ENCODE results near the gene ARL5A.
A peak's percentile ranks its signal among the peaks of the same experiment; 100 is the strongest.
"Not testable (repeated sequence)": the region's sequence is repeated elsewhere in the genome, so short reads cannot be mapped to it uniquely, and the experiment has no call there.

Gene ARL5A, protein sequence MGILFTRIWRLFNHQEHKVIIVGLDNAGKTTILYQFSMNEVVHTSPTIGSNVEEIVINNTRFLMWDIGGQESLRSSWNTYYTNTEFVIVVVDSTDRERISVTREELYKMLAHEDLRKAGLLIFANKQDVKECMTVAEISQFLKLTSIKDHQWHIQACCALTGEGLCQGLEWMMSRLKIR

DNA sequence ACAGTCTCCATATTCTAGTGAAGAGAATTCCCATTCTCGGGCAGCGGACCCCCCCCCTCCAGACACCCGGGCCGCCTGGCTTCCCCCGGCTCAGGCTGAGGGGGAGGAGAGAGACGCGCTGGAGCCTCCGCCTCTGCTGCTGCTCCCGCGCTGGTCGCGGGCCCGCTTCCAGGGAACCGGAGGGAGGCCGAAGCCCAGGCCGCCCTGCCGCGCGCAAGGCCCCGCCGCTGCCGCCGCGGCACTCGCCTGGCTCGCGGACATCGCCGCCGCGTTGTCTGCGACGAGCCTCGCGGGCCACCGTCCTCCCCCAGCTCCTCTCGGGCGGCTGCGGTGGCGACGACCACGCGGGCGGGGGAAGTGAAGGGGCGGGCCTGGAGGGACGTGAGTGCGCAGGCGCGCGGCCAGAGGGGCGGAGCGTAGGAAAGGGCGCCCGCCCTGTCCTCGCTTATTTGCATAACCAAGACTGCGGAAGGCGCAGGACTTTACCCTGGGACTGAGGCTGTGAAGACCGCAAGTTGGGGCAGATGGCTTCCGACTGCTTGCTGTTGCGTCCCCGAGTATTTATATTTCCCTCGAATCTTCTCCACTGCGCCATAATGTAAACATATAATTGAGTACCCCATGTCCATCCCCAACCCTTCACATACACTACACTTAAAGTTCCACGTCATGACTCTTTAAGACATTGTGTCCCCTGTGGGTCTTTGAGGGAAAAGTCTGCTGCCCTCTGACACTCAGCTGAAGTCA is at the start of gene ARL5A:
Gene ARL5A, minus strand, starts transcription at position 279 of the 747 bp plus-strand sequence. Its CDS starts 245 bp downstream, at position 34.
- peak; percentile 95 for DNase-seq (ENCODE audit: low spot score)

- not testable (repeated sequence) for DNase-seq (ENCODE audit: low spot score)
These were observed 47.4 kb upstream of the ARL5A start for GRCh38 chr2:151875631-151876030.

DNA sequence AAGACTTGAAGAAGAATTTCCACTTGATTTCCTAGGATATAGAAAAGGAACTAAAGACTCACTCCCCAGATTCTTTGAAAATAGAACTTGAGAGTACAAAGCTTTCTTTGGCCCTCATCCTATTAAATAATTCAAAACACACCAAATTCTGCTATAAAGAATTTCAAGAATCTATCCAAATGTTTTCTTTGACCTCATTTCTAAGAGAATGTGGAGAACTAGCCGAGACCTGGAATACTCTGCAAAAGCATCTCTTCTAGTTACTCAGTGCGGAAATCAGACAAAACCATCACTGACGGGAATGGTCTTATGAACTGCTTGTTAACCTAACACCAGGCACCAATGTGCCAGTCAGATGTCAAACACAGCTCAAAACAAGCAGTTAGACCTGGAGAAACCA is 44.2 kb upstream of the ARL5A start:
- no peak for DNase-seq (ENCODE audit: low spot score)

DNA sequence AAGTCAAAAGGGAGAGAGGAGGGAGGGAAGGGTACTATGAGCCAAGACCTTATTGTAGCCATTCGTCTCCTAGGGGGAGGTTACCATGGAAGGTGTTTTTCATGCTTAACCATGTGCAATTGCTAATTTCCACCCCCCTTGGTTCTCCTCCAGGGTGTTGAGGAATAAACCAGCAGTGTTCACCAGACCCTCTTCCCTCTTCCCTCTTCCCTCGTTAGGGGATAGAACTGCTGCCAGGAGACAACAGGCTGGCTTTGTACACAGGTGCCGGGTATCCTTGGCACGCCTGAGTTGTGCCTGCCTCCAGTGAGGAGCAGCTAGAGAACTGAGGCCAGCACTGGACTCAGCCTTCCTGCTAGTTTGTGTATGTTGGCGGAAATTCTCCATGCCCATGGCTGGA is 41.1 kb upstream of the ARL5A start:
- DNase-seq (ENCODE audit: low spot score): no peak

GRCh38 chr2:151862700-151863099 is 34.5 kb upstream of the ARL5A start:
- no peak for DNase-seq (ENCODE audit: low spot score)

- DNase-seq (ENCODE audit: low spot score): no peak
These were observed 33.0 kb upstream of the ARL5A start for GRCh38 chr2:151861174-151861573.

GRCh38 chr2:151860613-151861146 is 32.5 kb upstream of the ARL5A start:
- no peak for DNase-seq (ENCODE audit: low spot score)

GRCh38 chr2:151860210-151860609 is 32.0 kb upstream of the ARL5A start:
- no peak for DNase-seq (ENCODE audit: low spot score)

GRCh38 chr2:151857650-151858049 is 29.4 kb upstream of the ARL5A start:
- DNase-seq (ENCODE audit: low spot score): no peak

DNA sequence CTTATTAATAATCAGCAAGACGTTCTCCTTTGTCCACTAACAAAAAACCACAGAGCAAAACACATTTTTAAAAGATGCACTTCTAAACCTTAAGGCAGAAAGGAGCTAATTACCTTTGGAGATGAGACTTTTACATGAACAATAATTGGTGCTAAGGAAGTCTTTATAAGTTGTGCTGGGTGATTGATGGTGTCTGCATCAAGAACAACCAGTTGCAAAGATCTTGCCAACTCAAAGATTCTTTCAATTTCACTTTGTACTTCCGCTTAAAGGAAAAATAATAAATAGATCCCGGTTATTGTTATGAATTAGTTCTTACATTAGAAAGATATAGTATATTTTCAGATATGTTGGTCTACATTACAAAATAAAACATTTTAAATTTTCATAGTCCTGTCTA is 26.9 kb upstream of the ARL5A start:
- DNase-seq (ENCODE audit: low spot score): no peak

DNA sequence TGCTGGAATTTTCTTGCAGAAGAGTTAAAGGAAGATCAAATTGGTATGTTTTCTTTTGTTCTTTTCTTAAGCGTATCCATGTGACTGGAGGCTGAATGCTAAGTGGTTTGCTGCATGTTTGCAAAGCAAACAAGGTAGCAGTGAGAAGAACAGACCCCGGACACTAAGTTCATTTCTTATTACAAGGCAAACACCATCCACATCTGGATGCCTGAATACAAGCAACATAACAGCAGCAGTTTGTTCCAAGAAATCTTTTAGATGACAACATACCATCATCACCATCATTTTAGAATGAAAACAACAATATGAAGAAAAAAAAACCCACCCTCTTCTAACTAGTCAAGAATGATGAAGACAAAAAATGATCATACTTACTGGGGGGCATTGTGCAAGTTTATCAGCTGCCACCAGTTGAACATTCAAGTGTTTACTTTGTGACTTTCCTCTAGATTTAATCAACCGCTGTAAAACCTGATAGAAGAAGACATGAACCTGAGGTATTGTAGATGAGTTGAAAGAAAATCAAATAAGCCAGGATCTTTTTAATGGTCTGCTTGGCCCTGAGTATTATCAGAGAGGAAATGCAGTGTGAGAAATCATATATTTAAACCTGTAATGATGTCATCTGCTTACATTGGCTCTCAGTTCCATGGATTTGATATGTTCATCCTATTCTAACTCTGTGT is 25.0 kb upstream of the ARL5A start:
- no peak for DNase-seq (ENCODE audit: low spot score)

DNA sequence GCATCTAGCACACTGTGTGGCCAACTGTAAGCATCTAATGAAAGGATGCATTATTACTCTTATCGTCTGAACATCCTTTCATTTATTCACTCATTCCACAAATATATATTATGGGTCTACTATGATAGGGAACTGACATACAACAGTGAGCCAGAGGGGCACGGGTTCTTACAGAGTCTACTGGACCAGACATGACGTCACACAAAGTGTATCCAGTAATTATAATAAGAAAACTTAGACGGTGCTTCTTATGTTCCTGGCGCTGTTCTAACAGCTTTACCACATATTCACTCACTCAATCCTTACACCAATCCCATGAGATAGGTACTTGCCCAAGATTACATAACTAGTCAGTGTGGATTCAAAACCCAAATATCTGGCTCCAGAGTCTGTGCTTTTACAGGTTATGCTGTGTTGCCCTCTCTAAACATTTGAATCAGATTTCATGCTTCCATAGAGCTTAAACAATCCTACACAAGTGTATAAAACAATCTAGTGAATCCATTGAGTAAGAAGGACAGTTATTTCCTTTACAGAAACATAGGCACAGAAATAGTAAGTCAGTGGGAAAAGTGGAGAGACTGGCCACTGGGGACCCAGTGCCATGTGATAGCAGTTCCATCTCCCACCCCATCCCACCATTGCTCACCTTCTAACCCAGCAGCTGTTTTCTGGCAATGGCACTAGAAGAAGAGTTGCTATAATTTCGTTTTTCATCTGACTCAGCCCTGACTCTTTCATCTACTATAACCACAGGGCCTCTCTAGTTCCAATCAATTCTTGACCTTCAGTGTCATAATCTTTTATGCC is 24.2 kb upstream of the ARL5A start:
- no peak for DNase-seq (ENCODE audit: low spot score)

DNA sequence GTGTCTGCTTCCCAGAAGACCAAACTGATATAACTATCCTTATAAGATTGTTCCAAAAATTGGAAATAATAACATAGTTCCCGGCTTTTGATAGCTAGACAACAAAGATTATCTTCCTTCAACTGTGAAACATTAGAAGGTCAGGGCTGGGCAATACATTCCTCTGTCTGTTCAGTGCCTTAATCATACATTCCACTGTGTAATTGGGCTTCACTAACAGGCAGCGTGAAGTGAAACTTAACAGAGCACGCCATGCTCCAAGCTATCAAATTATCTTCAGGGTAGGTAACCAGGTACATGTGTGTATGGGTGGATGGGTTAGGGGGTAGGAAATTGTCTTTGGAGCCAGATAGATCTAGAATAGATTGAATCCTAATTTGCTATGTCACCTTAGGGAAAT is 23.5 kb upstream of the ARL5A start:
- no peak for DNase-seq (ENCODE audit: low spot score)

DNA sequence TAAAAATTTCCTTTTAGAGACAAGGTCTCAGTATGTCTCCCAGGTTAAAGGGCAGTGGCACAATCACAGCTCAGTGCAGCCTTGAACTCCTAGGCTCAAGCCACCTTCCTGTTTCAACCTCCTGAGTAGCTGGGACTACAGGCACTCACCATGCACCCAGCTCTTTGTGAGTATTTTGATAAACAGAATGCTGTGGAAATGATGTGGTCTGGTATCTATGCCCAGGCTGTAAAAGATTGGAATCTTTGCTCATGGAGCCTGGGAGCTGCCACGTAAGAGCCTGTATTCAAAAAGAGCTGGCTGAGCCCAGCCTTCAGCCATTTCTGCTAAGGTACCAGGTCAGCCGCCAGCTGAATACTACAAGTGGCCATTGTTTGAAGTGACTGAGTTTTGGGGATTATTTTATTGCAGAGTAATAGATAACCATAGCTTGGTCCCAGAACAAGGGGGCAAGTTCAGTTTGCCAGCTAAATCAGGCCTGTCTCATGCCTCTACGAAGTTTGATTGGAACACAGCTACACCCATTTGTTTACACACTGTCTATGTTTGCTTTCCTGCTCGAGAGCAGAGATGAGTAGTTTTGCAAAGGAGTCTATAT is 21.3 kb upstream of the ARL5A start:
- no peak for DNase-seq (ENCODE audit: low spot score)

DNA sequence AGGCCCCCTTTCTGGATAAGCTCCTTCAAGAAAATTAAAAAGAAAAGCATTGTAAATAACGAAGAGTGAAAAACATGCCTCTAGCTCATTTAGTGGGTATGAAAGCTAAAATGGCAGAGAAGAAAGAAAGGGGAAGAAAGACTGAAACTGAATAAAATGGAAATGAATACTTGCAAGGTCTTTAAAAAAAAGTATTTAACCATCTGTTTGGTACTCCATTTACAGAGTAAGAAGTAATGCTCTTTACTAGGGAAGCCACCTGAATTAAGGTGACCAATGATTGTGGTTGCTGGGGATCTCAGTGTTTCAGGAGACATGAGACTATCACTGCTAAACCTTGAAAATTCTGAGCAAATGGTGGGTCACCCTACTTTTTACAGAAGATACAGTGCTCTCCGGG is 17.7 kb upstream of the ARL5A start:
- DNase-seq (ENCODE audit: low spot score): no peak

GRCh38 chr2:151845481-151845880 is 17.3 kb upstream of the ARL5A start:
- no peak for DNase-seq (ENCODE audit: low spot score)

DNA sequence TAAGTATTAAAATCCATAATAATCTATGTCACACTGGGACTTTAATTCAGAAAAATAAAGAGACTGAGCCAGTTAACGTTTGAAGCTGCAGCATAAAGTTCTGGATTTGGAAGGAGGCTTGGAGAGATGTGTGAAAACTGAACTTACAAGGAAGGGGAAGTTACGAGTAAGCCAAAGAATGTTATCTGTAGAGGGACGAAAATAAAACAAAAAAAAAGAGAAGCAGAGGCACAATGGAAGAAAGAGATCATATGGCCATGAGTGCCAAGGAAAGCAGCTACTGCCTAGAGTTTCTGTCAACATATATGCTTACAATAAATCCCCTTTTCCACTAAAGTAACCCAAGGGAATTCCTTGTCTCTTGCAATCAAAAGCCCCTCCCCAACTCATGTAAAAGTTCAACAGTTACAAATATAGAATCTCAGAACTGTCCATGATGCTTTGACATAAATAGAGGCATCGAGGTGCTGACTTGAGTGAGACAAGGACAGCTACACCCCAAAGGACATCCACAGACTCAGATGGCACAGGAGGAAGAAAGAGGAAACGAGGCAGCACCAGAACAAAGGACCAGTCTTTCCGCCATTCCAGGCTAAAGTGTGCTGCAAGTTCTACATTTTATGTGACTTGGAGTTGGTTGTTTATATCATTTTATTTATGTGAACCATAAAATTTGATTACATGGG is 16.1 kb upstream of the ARL5A start:
- no peak for DNase-seq (ENCODE audit: low spot score)

DNA sequence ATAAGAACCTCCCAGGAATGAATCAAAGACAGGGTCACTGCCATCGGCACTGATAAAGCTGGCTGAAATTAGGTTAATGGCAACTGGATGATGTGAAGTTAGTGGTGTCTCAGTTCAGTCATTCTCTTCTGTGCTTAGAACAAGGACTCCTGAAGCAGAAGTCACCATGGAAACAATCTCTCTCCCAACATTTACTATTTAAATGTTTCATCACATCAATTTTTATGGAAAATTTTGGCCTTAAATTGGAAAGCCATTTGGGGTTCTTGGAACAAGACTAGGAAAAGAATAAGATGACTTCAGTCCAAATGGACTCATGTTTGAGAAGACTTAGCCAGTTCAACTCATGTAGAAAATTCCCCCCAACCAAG is 15.5 kb upstream of the ARL5A start:
- no peak for DNase-seq (ENCODE audit: low spot score)

DNA sequence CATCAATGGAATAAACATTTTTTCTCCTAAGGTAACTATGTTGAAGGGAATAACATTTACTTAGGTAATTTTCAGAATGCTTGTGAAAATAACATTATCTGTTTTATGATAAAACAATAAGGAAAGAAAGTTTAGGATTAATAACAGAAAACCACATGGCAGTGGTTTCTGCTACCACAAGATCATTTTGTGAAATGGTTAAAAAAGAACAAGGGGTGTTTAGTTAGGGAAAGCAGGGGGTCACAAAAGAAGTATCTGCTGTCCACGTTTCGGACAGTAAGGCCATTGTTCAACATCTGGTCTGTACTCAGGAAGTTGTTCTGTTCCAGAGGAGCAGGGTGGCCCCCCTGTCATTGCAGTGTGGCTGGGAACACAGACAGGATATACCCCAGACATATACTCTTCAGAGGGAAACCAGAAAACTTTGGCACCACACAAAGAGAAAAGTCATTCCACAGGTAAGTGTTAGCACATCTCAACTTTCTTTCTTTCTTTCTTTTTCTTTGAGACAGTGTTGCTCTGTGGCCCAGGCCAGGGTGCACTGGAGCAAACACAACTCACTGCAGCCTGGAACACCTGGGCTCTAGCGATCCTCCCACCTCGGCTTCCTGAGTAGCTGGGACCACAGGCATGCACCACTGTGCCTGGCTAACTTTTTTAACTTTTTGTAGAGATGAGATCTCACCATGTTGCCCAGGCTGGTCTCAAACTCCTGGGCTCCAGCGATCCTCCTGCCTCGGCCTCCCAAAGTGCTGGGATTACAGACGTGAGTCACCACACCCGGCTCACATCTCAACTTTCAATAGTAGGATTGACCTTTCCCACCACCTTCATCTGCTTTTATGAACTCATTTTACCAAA is 14.8 kb upstream of the ARL5A start:
- DNase-seq (ENCODE audit: low spot score): no peak

- no peak for DNase-seq (ENCODE audit: low spot score)
These were observed 12.8 kb upstream of the ARL5A start for GRCh38 chr2:151841047-151841424.
